NCI-H774 (cell line): ENCODE data around the gene NELFCD.
"Not testable (repeated sequence)": the region's sequence is repeated elsewhere in the genome, so short reads cannot be mapped to it uniquely, and the experiment has no call there.

ENCODE experiments used
- DNase-seq: peaks from one replicate; lab custom pipeline; 2025; lab: John Stamatoyannopoulos, UW

The NELFCD gene

GRCh38 chr20:58973866-58974265 is 7.2 kb upstream of the NELFCD start:
- no peak for DNase-seq

DNA sequence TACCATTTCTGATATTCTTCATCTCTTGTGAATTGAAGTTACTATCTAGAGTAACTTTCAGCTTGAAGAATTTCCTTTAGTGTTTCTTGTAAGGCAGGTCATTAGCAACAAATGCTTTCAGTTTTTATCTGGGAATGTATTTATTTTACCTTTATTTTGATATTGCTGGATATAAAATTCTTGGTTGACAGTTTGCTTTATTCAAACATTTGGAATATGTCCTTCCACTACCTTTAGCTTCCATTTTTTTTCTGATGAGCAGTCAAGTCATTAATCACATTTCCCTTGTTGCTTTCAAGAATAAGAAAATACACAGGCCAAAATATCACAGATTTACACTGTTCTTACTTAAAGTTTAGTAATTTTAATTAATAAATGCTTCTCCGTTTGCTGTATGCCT is 5.7 kb upstream of the NELFCD start:
- DNase-seq: no peak

DNA sequence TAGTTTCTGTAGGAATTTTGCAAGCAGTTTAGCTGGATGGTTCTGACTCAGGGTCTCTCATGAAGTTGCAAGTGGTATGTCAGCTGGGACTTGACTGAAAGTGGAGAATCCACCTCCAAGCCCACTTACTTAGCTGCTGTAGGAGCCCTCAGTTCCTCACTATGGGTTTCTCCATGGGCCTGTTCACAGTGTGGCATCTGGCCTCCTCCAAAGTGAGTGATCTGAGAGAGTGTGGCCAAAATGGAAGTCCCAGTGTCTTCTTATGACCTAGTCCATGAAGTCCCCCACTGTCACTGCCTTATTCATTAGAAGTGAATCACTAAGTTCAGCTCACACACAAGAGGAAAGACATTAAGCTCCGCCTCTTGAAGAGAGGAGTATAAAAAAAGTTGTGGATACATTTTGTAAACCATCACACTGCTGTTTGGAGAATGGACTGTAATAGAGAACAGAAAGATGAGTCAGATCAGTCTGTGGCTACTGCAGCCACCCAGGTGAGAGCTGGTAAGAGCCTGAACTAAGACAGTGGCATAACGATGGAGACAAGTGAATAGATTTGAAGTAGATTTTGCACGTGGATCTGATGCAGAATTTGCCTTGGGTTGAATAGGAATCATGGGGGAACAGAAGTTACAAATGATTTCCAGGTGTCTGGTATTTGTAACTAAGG is 4.9 kb upstream of the NELFCD start:
- no peak for DNase-seq

DNA sequence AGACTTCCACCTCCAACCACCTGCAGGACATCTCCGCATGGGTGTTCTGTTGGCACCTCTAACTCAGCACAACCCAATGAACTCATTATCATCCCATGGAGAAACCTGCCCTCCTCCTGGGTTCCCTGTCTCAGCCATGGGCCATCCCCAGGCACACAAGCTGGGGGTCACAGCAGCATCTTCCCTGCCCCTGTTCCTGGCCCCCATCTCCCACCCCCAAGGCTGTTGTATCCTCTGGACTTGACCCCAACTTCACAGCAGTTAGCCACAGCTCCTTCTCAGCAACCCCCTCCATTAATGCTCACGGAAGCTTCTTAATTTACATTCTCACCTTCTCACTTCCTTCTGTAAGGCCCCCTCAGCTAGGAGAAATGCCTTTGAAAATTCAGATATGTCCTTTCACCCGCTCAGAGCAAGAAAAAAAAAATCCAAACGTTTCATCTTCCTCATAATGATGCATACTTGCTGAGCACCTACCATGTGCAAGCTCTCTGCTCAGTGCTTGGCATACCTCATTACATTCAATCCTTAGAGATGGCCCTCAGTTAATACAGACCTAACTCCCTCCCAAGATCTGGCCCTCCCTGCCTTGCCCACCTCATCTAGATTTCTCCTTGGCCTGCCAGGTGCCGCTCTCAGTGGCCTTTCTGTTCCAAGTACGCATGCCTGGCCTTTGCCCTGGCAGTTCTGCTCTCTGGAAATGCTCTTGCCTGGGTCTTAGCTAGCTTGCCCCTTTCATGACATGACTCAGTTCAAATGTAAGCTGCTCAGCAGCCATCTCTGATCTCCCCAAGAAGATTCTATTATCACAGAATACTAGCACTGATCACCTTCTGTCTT is 2.5 kb upstream of the NELFCD start:
- no peak for DNase-seq

DNA sequence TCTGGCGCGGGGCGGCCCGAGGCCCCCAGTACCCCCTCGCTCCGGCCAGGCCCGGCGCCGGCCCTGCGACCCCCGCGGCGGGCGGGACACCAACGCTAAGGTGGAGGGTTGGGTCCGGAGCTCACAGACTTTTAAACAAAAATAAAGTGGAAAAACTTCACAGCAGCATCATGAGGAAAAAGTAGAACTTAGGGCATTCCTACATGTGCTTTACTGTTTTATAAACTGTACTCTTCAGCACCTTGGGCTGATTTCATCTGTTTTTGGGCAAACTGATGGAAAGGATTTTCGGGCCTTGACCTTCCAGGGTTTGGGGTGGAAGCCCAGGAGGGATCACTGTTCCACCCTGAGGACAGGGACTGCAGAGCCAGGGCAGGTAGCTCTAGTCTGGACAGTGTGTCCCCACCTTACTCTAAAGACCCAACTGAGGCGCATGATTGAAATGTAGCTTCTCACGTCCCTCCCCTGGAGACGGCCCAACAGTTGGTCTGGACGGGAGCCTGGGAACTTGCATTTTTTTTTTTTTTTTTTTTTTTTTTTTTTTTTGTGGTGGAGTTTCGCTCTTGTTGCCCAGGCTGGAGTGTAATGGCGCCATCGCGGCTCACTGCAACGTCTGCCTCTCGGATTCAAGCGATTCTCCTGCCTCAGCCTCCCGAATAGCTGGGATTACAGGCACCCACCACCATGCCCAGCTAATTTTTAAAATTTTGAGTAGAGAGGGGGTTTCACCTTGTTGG is 740 bp downstream of the NELFCD start:
- DNase-seq: no peak

GRCh38 chr20:58982406-58983114 is 1.5 kb downstream of the NELFCD start:
- no peak for DNase-seq

DNA sequence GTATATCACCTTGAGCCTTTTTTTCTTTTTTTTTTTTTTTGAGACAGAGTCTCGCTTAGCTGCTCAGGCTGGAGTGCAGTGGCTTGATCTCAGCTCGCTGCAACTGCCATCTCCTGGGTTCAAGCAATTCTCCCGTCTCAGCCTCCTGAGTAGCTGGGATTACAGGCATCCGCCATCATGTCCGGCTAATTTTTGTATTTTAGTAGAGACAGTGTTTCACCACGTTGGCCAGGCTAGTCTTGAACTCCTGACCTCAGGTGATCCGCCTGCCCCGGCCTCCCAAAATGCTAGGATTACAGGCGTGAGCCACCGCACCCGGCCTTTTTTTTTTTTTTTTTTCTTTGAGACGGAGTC is 2.0 kb downstream of the NELFCD start:
- not testable (repeated sequence) for DNase-seq

DNA sequence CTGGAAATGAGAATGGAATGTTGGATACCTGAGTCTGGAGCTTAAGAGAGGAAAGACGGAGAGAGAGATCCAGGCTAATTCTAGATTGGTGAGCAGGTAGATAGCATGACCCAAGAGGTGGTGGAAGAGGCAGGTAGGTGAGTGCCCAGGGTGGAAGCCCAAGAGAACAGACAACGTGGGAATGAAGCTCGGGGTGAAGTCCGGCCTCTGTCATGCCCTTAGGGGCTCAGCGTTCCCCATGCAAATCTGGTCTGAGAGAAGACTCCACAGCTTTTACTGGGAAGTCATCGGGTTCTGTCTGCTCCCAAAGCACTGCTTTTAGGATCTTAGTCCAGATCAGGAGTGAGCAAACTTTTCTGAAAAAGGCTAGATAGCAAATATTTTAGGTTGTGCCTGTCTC is 3.6 kb downstream of the NELFCD start:
- DNase-seq: no peak

DNA sequence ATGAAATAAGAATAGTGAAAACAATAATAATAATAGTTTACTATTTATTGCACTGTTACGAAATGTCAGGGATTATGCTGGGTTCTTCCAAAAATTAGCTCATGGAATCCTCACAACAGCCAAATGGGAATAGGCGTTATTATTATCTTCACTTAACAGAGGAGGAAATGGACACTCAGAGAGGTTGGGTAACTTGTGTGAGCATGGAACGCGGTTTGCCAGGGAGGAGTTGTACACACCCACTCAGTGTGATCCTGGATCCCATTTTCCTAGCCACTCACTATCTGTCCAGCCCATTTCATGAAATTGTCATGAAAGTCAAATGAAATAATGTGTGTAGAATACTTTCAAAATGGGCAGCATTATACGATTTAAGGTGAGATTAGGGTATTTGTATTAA is 4.6 kb downstream of the NELFCD start:
- no peak for DNase-seq

DNA sequence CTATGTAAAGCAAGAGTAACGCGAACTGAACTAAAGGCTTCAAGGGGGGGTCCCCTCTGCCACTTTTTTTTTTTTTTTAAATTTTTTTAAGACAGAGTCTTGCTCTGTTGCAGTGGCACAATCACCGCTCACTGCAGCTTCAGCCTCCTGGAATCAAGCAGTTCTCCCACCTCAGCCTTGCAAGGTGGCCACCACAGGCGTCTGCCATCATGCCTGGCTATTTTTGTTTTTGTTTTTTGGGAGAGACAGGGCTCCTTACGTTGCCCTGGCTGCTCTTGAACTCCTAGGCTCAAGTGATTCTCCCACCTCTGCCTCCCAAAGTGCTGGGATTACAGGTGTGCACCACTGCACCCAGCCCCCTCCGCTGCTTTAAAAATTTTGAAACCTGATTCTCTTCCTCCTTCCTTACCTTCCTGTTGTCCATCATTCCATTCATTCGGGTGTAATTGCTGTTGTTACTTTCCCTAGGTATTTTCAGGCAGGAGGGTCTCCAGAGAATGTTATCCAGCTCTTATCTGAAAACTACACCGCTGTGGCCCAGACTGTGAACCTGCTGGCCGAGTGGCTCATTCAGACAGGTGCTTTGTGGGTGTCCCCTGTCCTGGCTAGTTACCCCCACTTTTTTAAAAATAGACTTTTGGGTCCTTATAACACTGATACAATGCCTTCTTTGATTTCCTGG is 5.4 kb downstream of the NELFCD start:
- no peak for DNase-seq

DNA sequence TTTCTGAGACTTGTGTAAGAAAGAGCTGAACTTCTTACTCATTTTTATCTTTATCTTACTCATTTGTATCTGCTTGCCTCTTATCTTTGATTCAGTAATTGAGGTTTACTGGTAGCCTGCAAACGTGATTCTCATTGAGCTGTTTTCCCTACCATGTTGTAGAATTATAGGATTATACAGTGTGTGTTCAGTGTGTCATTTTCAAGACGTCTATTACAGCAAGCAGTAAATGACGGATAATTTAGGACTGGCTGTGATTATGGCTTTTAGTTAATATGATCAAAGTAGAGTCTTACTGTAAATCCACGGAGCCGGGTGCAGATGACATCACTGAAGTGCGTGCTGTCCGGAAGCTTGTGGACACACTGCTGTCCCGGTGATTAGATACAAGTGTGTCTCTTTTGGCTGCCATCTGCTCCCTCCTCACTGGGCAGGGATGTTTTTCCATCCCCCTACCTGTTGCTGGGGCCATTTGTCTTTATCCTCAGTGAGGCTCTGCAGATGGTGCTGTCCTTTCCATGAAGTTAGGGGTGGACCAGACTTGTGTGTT is 6.0 kb downstream of the NELFCD start:
- no peak for DNase-seq

GRCh38 chr20:58987790-58988564 is 6.9 kb downstream of the NELFCD start:
- DNase-seq: no peak

GRCh38 chr20:58988565-58988882 is 7.5 kb downstream of the NELFCD start:
- DNase-seq: no peak

DNA sequence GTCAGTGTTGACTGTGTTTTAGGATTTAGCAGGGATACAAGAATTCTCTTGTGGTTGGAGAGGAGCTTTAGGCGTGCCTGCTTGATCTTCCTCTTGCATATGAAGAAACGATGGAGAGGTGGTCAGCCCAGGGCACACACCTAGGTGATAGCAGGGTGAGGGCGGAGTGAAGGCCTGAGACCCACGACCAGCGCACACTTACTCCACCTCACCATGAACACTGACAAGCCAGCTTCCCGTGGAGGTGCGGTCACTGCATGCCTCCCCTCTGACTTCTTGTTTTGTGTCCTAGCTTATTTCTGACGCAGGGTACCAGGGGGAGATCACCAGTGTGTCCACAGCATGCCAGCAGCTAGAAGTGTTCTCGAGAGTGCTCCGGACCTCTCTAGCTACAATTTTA is 8.1 kb downstream of the NELFCD start:
- DNase-seq: no peak

- DNase-seq: no peak
Measured at GRCh38 chr20:58990651-58991445, 9.8 kb downstream of the NELFCD start.

GRCh38 chr20:58991715-58992114 is 10.7 kb downstream of the NELFCD start:
- no peak for DNase-seq

DNA sequence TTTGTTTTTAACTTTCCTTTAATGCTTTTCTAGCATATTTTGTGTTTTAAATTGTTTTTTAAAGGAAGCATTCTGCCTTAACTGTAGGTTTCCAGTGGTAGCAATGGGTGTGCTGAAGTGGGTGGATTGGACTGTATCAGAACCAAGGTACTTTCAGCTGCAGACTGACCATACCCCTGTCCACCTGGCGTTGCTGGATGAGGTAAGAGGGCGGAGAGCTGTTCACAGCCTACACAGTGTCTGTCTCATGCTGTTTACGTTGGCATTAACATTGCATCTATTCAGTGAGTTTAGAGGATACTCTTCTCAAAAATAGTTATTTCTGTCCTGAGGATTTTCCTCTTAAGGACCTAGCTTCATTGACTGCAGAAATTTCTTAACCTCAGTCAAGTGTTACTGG is 11.9 kb downstream of the NELFCD start:
- DNase-seq: no peak

GRCh38 chr20:58993332-58994248 is 12.5 kb downstream of the NELFCD start:
- peak; percentile 9 for DNase-seq
